HepG2 (cell line): Measurements from ENCODE around the gene SH3GL1. TPM values are rescaled to one million over a fixed set of nuclear protein-coding genes. Genes with fewer than 3 reads are reported as not detected.
A peak's percentile ranks its signal among the peaks of the same experiment; 100 is the strongest.

Source experiments
- CEBPG ChIP-seq: IDR thresholded peaks from 2 replicates; pipeline ENCODE4 v1.6.1; 2016
- CHCHD3 ChIP-seq: sonication (generic); formaldehyde crosslinking; IDR thresholded peaks from 2 replicates; pipeline ENCODE4 v1.8.0; 2022; ENCODE audit warnings: mild to moderate bottlenecking, missing genetic modification reagents, moderate library complexity
- FOXC1 ChIP-seq: sonication (generic); formaldehyde crosslinking; IDR thresholded peaks from 2 replicates; pipeline ENCODE4 v1.8.0; 2022; ENCODE audit warnings: mild to moderate bottlenecking, missing genetic modification reagents, borderline replicate concordance
- GTF2F1 ChIP-seq: fragments of 150-350 bp; IDR thresholded peaks from 2 replicates; pipeline ENCODE4 v1.6.1; 2014; ENCODE audit warnings: low read length
- HCFC1 ChIP-seq: fragments of 150-350 bp; IDR thresholded peaks from 2 replicates; pipeline ENCODE4 v1.6.1; 2014; ENCODE audit warnings: low read depth, low read length
- HOXA9 ChIP-seq: sonication (generic); formaldehyde crosslinking; IDR thresholded peaks from 2 replicates; pipeline ENCODE4 v1.8.1; 2022; ENCODE audit warnings: missing genetic modification reagents, mild to moderate bottlenecking, moderate library complexity, borderline replicate concordance
- KDM5A ChIP-seq: fragments of 200-600 bp; sonication (generic); IDR thresholded peaks from 2 replicates; pipeline ENCODE4 v1.7.0; 2018; ENCODE audit warnings: antibody characterized with exemption, mild to moderate bottlenecking, low read length, borderline replicate concordance
- KDM5B ChIP-seq: sonication (generic); formaldehyde crosslinking; IDR thresholded peaks from 2 replicates; pipeline ENCODE4 v1.4.0; 2020; ENCODE audit warnings: missing genetic modification reagents, mild to moderate bottlenecking, borderline replicate concordance
- MED1 ChIP-seq: sonication (generic); formaldehyde crosslinking; IDR thresholded peaks from 2 replicates; pipeline ENCODE4 v1.4.0; 2020; ENCODE audit warnings: missing genetic modification reagents
- MLXIP ChIP-seq: sonication (generic); formaldehyde crosslinking; IDR thresholded peaks from 2 replicates; pipeline ENCODE4 v1.9.0; 2021; ENCODE audit warnings: missing genetic modification reagents, borderline replicate concordance
- NCOR1 ChIP-seq: fragments of 200-600 bp; sonication (generic); IDR thresholded peaks from 2 replicates; pipeline ENCODE4 v1.7.0; 2017; ENCODE audit warnings: antibody characterized with exemption, low read length, borderline replicate concordance
- NPAS2 ChIP-seq: sonication (generic); formaldehyde crosslinking; IDR thresholded peaks from 2 replicates; pipeline ENCODE4 v1.8.0; 2022; ENCODE audit warnings: mild to moderate bottlenecking, missing genetic modification reagents, borderline replicate concordance
- ONECUT2 ChIP-seq: sonication (generic); formaldehyde crosslinking; IDR thresholded peaks from 2 replicates; pipeline ENCODE4 v1.4.0; 2020; ENCODE audit warnings: missing genetic modification reagents
- PAX8 ChIP-seq: sonication (generic); formaldehyde crosslinking; IDR thresholded peaks from 2 replicates; pipeline ENCODE4 v1.8.0; 2022; ENCODE audit warnings: mild to moderate bottlenecking, missing genetic modification reagents, borderline replicate concordance
- PLRG1 ChIP-seq: fragments of 450-650 bp; conservative IDR thresholded peaks from 2 replicates; pipeline ENCODE4 v1.6.1; 2016
- RARA ChIP-seq: IDR thresholded peaks from 2 replicates; pipeline ENCODE4 v1.6.1; 2016; ENCODE audit warnings: missing genetic modification reagents, missing compliant biosample characterization
- SCMH1 ChIP-seq: sonication (generic); formaldehyde crosslinking; IDR thresholded peaks from 2 replicates; pipeline ENCODE4 v1.9.0; 2021; ENCODE audit warnings: missing genetic modification reagents, mild to moderate bottlenecking, borderline replicate concordance
- SIN3A ChIP-seq: IDR thresholded peaks from 2 replicates; pipeline ENCODE4 v1.6.1; 2011; ENCODE audit warnings: low read depth, mild to moderate bottlenecking, control low read depth, low read length, borderline replicate concordance
- STAG1 ChIP-seq: sonication (generic); formaldehyde crosslinking; IDR thresholded peaks from 2 replicates; pipeline ENCODE4 v1.4.0; 2020; ENCODE audit warnings: missing genetic modification reagents
- ZBTB1 ChIP-seq: sonication (generic); formaldehyde crosslinking; IDR thresholded peaks from 2 replicates; pipeline ENCODE4 v1.4.0; 2020; ENCODE audit warnings: missing genetic modification reagents, borderline replicate concordance
- ZBTB3 ChIP-seq: sonication (generic); formaldehyde crosslinking; IDR thresholded peaks from 2 replicates; pipeline ENCODE4 v1.4.0; 2020; ENCODE audit warnings: low read depth, mild to moderate bottlenecking, moderate library complexity, missing genetic modification reagents, borderline replicate concordance
- ZFP82 ChIP-seq: sonication (generic); formaldehyde crosslinking; IDR thresholded peaks from 2 replicates; pipeline ENCODE4 v1.5.1; 2020; ENCODE audit warnings: mild to moderate bottlenecking, missing genetic modification reagents, borderline replicate concordance
- ZNF280B ChIP-seq: sonication (generic); formaldehyde crosslinking; IDR thresholded peaks from 2 replicates; pipeline ENCODE4 v1.5.0; 2020; ENCODE audit warnings: missing genetic modification reagents, mild to moderate bottlenecking, borderline replicate concordance
- ZNF317 ChIP-seq: sonication (generic); formaldehyde crosslinking; IDR thresholded peaks from 2 replicates; pipeline ENCODE4 v1.5.0; 2020; ENCODE audit warnings: mild to moderate bottlenecking, missing genetic modification reagents
- ZNF33B ChIP-seq: sonication (generic); formaldehyde crosslinking; IDR thresholded peaks from 2 replicates; pipeline ENCODE4 v1.5.1; 2020; ENCODE audit warnings: mild to moderate bottlenecking, missing genetic modification reagents
- ZNF432 ChIP-seq: sonication (generic); formaldehyde crosslinking; IDR thresholded peaks from 2 replicates; pipeline ENCODE4 v1.5.0; 2020; ENCODE audit warnings: missing genetic modification reagents, mild to moderate bottlenecking, borderline replicate concordance
- ZNF788 ChIP-seq: sonication (generic); formaldehyde crosslinking; IDR thresholded peaks from 2 replicates; pipeline ENCODE4 v1.5.0; 2020; ENCODE audit warnings: mild to moderate bottlenecking, missing genetic modification reagents, borderline replicate concordance
- polyA plus RNA-seq, 8 experiments: library from polyadenylated mRNA; depleted of rRNA in 3 of 8; stranded (reverse) in 7 of 8; unstranded in 1 of 8; fragments of >200 nt; fragmentation: Illumina TruSeq in 4 of 8; extraction: Trizol in 4 of 8; gene quantifications; 2 replicates each; pipeline versions ENCODE4 v1.2.1 to v1.2.3, GENCODE V29; 2011 to 2016; ENCODE audit warnings: low read depth in 4 of 8, missing spikeins in 1 of 8, mixed read lengths in 1 of 8; ENCODE audit not compliant: insufficient read depth in 1 of 8
- total RNA-seq, 5 experiments: library from RNA; depleted of rRNA; stranded (reverse); fragments of >200 nt; fragmentation: Illumina TruSeq; extraction: Trizol; gene quantifications; 2 replicates each; pipeline ENCODE4 v1.2.3, GENCODE V29; 2016; ENCODE audit warnings: low read depth in 1 of 5

The SH3GL1 gene
- total and polyA plus RNA-seq, 2 of the 13 experiments (the other 11 are each of a cell fraction or from before 2014, with no cell fraction given): 33.0 to 45.1 TPM

- TF ChIP-seq MLXIP (0 out of 2 replicates have a peak, but pooled peaks have one; percentile 66), CHCHD3 (no peak), STAG1 (CRISPR knock-in tag) (0 out of 2 replicates have a peak, but pooled peaks have one; percentile 8), HOXA9 (CRISPR knock-in tag) (no peak), ZFP82 (no peak), ZNF788 (CRISPR knock-in tag) (no peak), SCMH1 (CRISPR knock-in tag) (no peak), ZNF432 (CRISPR knock-in tag) (no peak), KDM5A (no peak), CEBPG (CRISPR knock-in tag) (peak; percentile 82), NPAS2 (peak; percentile 91; the same call in 1 of the 2 replicates), KDM5B (CRISPR knock-in tag) (peak; percentile 39; the same call in 1 of the 2 replicates), ZNF33B (CRISPR knock-in tag) (no peak; the same call in 1 of the 2 replicates), PAX8 (no peak), SIN3A (peak; percentile 83; the same call in 1 of the 2 replicates), ZNF280B (CRISPR knock-in tag) (no peak), FOXC1 (CRISPR knock-in tag) (no peak), ZBTB3 (0 out of 2 replicates have a peak, but pooled peaks have one; percentile 23), MED1 (CRISPR knock-in tag) (peak; percentile 89), ZBTB1 (no peak), HCFC1 (no peak), PLRG1 (no peak), NCOR1 (peak; percentile 94), RARA (CRISPR knock-in tag) (peak; percentile 84), ZNF317 (CRISPR knock-in tag) (0 out of 2 replicates have a peak, but pooled peaks have one; percentile 53), GTF2F1 (peak; percentile 46; the same call in 1 of the 2 replicates), ONECUT2 (CRISPR knock-in tag) (no peak)
Measured at GRCh38 chr19:4390567-4391305, 9.6 kb downstream of the SH3GL1 start (continued).
